Smooth muscle cell (in vitro differentiated cells): ENCODE results near the gene CLCNKB. TPM values are rescaled to one million over a fixed set of nuclear protein-coding genes. Genes with fewer than 3 reads are reported as not detected.
"Not testable (repeated sequence)": the region's sequence is repeated elsewhere in the genome, so short reads cannot be mapped to it uniquely, and the experiment has no call there.

Experiments
- DNase-seq: peaks from one replicate; lab custom pipeline; 2025; ENCODE audit not compliant: unreplicated experiment; lab: John Stamatoyannopoulos, UW
- H2AFZ ChIP-seq: fragments of 200-600 bp; sonication (generic); 2 replicates; pipeline ENCODE4 v1.6.0; 2016; ENCODE audit warnings: antibody characterized with exemption, low read depth, mild to moderate bottlenecking
- H3F3A ChIP-seq: fragments of 200-600 bp; sonication (generic); 2 replicates; pipeline ENCODE4 v1.6.0; 2017; ENCODE audit warnings: antibody characterized with exemption, low read depth
- H3K27ac ChIP-seq: fragments of 200-600 bp; sonication (generic); 2 replicates; pipeline ENCODE4 v1.5.1; 2016; ENCODE audit warnings: low read depth, mild to moderate bottlenecking
- H3K27me3 ChIP-seq: fragments of 200-600 bp; sonication (generic); 2 replicates; pipeline ENCODE4 v1.6.1; 2016; ENCODE audit warnings: low read depth, mild to moderate bottlenecking
- H3K36me3 ChIP-seq: fragments of 200-600 bp; sonication (generic); 2 replicates; pipeline ENCODE4 v1.5.1; 2016; ENCODE audit warnings: low read depth
- H3K4me1 ChIP-seq: fragments of 200-600 bp; sonication (generic); 2 replicates; pipeline ENCODE4 v1.5.1; 2016; ENCODE audit warnings: low read depth
- H3K4me2 ChIP-seq: fragments of 200-600 bp; sonication (generic); 2 replicates; pipeline ENCODE4 v1.6.0; 2016; ENCODE audit warnings: mild to moderate bottlenecking
- H3K4me3 ChIP-seq: fragments of 200-600 bp; sonication (generic); 2 replicates; pipeline ENCODE4 v1.5.1; 2016; ENCODE audit warnings: mild to moderate bottlenecking
- H3K79me2 ChIP-seq: fragments of 200-600 bp; sonication (generic); 2 replicates; pipeline ENCODE4 v1.6.0; 2016; ENCODE audit warnings: low read depth, mild to moderate bottlenecking
- H3K9ac ChIP-seq: fragments of 200-600 bp; sonication (generic); 2 replicates; pipeline ENCODE4 v1.6.0; 2016; ENCODE audit warnings: low read depth
- H3K9me3 ChIP-seq: fragments of 200-600 bp; sonication (generic); replicated peaks from 2 replicates; pipeline ENCODE4 v1.5.1; 2016; ENCODE audit warnings: low read depth
- H4K20me1 ChIP-seq: fragments of 200-600 bp; sonication (generic); 2 replicates; pipeline ENCODE4 v1.6.0; 2016; ENCODE audit warnings: low read depth
- WGBS: methylation state at CpG from one replicate; pipeline ENCODE4 v1.1.7; 2016; ENCODE audit warnings: low lambda C conversion rate; 5-methylcytosine and 5-hydroxymethylcytosine counted together
- polyA plus RNA-seq: library from polyadenylated mRNA; unstranded; fragments of >200 nt; fragmentation: Nextera tagmentation; extraction: Ambion mirVana; gene quantifications from 2 replicates; pipeline ENCODE4 v1.2.1, GENCODE V29; 2016
- total RNA-seq: library from RNA; depleted of rRNA; stranded (reverse); fragments of >200 nt; gene quantifications from 2 replicates; pipeline ENCODE4 v1.2.3, GENCODE V29; 2014
- TF ChIP-seq, protein P1 (sequence below): fragments of 200-600 bp; sonication (generic); IDR thresholded peaks from 2 replicates; pipeline ENCODE4 v1.5.1; 2017; ENCODE audit warnings: borderline replicate concordance, mild to moderate bottlenecking, antibody characterized with exemption; ENCODE audit not compliant: insufficient read depth, poor library complexity, severe bottlenecking

Gene CLCNKB
- total and polyA plus RNA-seq, 2 experiments from 2014 or later: 0.76 to 0.86 TPM

DNA sequence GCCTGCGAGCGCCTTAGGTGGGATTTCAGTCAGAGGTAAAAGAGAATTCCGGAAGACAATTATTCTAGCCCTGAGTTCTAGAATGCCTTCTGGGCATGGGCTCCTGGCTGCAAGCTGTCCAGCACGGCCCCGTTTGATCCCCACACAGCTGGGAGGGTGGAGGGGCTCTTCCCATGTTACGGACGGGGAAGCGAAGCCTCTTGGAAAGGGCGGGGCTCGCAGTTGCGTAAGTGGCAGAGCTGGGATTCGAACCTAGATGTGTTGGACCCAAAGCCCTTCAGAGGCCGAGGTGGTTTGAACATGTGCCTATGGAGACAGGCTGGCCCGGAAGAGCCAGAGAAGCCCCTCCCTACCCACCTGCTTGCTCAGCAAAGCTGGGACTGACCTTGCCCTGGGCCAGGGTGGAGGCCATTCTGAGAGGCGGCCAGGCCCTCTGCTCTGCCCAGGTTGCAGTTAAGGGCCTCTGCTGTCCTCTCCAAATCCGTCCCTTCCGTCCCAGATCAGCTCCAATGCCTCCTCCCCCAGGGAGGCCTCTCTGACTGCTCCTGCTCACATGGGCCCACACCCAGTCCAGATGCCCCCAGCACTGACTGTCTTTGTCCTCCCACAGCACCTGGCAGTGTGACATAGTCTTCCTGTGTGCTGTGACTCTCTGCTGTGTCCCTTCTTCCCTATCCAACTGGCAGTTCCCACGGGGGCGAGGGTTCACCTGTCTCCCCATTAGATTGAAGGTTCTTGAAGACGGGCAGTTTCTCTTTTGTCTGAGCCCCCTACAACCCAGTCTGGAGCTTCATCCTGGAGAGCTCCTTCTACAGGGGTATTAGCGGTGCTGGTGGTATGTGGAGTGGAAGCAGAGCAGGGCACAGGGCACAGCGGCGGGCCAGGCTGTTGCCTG is 24.6 kb upstream of the CLCNKB start:
- TF ChIP-seq, protein P1, sequence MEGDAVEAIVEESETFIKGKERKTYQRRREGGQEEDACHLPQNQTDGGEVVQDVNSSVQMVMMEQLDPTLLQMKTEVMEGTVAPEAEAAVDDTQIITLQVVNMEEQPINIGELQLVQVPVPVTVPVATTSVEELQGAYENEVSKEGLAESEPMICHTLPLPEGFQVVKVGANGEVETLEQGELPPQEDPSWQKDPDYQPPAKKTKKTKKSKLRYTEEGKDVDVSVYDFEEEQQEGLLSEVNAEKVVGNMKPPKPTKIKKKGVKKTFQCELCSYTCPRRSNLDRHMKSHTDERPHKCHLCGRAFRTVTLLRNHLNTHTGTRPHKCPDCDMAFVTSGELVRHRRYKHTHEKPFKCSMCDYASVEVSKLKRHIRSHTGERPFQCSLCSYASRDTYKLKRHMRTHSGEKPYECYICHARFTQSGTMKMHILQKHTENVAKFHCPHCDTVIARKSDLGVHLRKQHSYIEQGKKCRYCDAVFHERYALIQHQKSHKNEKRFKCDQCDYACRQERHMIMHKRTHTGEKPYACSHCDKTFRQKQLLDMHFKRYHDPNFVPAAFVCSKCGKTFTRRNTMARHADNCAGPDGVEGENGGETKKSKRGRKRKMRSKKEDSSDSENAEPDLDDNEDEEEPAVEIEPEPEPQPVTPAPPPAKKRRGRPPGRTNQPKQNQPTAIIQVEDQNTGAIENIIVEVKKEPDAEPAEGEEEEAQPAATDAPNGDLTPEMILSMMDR: no peak
- Histone ChIP-seq H3K36me3 (no peaks in the 10 kb centered on the region), H2AFZ (no peak overlapping the region), H3K27ac (peak overlapping the region; percentile 95), H3K27me3 (no peaks in the 10 kb centered on the region), H4K20me1 (no peaks in the 10 kb centered on the region), H3K9me3 (no peaks in the 10 kb centered on the region), H3F3A (no peaks in the 10 kb centered on the region), H3K4me2 (peak overlapping the region; percentile 82), H3K79me2 (no peaks in the 10 kb centered on the region), H3K4me1 (peaks cover 19% of the 10 kb centered on the region), H3K4me3 (no peak overlapping the region), H3K9ac (peak overlapping the region; percentile 73)
- WGBS: 65% methylated on average over 23 of the region's 23 CpGs
- DNase-seq: no peak

DNA sequence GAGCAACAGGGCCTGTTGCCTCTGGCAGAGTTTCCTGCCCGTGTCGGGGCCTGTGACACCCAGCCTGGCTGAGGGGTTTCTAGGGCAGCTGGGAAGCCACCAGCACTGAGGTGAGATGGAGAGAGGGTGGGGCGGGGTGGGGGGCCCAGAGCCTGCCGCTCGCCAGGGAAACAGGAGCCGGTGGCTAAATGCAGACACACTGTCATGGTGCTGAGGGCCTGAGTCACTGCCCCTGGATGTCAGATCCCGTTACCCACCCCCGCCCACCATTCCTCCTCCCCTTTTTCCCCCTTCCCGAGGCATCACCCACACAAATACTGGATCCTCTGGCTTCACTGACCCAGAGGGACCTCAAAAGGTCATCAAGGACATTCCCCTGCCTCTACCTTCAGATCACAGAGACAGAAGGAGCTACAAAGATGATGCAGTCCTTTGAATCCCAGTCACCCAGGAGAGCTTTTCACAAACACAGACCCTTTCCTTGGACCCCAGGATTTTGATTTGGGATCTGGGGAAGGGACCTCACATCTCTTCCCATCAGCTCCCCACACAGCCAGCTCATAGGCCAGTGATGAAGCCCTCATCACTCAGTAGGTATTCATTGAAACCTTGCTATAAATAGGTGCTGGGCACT is 23.8 kb upstream of the CLCNKB start:
- peaks cover 19% of the 10 kb centered on the region for H3K4me1 ChIP-seq
- H3K36me3 ChIP-seq: no peaks in the 10 kb centered on the region
- H3K79me2 ChIP-seq: no peaks in the 10 kb centered on the region
- no peaks in the 10 kb centered on the region for H3K9me3 ChIP-seq
- H3K27ac ChIP-seq: peak overlapping the region; percentile 95
- H4K20me1 ChIP-seq: no peaks in the 10 kb centered on the region
- no peaks in the 10 kb centered on the region for H3K27me3 ChIP-seq
- no peak overlapping the region for H3K4me3 ChIP-seq
- H3F3A ChIP-seq: no peaks in the 10 kb centered on the region
- H3K4me2 ChIP-seq: peak overlapping the region; percentile 82
- H2AFZ ChIP-seq: no peak overlapping the region
- peak overlapping the region; percentile 73 for H3K9ac ChIP-seq
- TF ChIP-seq, protein P1: no peak
- DNase-seq: peak; percentile 28
- 8% methylated on average over 6 of the region's 9 CpGs for WGBS

DNA sequence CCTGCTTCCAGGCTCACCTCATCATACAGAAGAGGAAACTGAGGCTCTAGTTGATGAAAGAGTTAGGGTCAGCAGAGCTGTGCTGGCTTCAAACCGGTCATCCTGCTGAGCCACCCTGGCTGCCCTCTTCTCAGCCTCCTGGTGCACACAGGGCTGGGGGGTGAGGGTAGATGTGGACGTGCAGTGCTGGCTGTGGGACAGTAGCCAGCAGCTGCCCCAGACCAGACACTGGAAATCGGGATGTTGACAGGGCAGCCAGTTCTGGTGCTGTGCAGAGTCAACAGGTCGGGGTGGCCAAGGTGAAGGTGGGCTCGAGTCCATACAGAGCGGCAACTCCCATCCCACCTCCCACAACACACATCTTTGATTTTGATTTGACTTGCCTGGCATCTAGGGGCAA is 23.3 kb upstream of the CLCNKB start:
- H3K36me3 ChIP-seq: no peaks in the 10 kb centered on the region
- no peak overlapping the region for H2AFZ ChIP-seq
- no peak overlapping the region for H3K4me3 ChIP-seq
- TF ChIP-seq, protein P1: no peak
- H3K27ac ChIP-seq: peak overlapping the region; percentile 95
- DNase-seq: no peak
- no peaks in the 10 kb centered on the region for H3F3A ChIP-seq
- peak overlapping the region; percentile 14 for H3K9ac ChIP-seq
- no peaks in the 10 kb centered on the region for H3K9me3 ChIP-seq
- 89% methylated on average over 6 of the region's 6 CpGs for WGBS
- no peaks in the 10 kb centered on the region for H3K79me2 ChIP-seq
- no peaks in the 10 kb centered on the region for H4K20me1 ChIP-seq
- peak overlapping the region; percentile 46 for H3K4me2 ChIP-seq
- H3K27me3 ChIP-seq: no peaks in the 10 kb centered on the region
- peaks cover 19% of the 10 kb centered on the region for H3K4me1 ChIP-seq

DNA sequence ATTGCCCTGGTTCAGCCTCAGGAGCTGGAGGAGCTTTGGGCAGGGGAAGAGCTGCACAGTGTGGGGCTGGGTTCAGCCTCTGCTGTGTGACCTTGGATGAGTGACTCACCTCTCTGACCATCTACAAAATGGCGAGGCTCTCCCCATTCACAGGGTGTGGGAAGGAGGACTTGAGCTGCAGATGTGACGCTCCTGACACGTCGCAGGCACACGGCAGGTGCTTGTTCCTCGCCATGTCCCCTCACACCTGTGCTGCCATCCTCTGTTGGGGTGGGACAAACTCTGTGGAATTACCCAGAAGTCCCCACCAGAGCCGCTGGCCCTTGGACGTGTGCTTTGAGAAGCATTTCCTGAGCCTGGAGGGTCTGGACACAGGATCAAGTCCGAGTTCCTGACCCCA is 22.7 kb upstream of the CLCNKB start:
- not testable (repeated sequence) for H2AFZ ChIP-seq, H3F3A ChIP-seq, H3K36me3 ChIP-seq, H3K9ac ChIP-seq, H4K20me1 ChIP-seq, DNase-seq, H3K27ac ChIP-seq, H3K27me3 ChIP-seq, H3K9me3 ChIP-seq, H3K79me2 ChIP-seq, H3K4me2 ChIP-seq, H3K4me3 ChIP-seq
- WGBS: 83% methylated on average over 9 of the region's 9 CpGs
- H3K4me1 ChIP-seq: peaks cover 19% of the 10 kb centered on the region
